Measurements from ENCODE around the gene CD300C. TPM values are rescaled to one million over a fixed set of nuclear protein-coding genes. Genes with fewer than 3 reads are reported as not detected.
"Not testable (repeated sequence)": the region's sequence is repeated elsewhere in the genome, so short reads cannot be mapped to it uniquely, and the experiment has no call there.

The CD300C gene
- total RNA-seq, 1 donor from 2014 or later: not detected

DNA sequence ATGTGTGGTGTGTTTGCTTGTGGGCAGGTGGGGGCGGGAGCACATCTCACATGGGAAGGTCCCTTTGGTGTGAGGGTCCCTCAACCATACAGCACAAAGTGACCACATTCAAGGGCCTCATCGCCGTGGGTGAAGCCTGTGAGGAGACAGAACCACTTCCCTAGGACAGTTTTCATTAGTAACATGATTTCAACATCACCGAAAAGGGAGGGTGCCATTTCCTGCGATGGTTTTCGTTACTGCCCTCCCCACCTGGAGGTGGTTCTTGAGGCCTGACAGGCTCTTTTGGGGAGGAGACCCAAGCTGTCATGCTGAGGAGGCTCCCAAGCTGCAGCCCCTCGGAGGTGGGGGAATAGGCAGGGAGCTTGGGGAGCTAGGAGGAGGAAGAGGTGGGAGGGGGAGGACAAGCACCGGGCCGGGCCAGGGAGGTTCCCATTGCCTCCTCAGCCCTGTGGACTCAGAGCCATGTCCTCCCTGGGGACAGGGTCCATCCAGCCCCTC, 24.2 kb downstream of the CD300C start:
- Mint-ChIP-seq H3K4me3 (ENCODE audit: unreplicated experiment) (no peak overlapping the region), H3K27ac (ENCODE audit: unreplicated experiment) (no peak overlapping the region), H3K27me3 (ENCODE audit: unreplicated experiment) (peaks cover 9% of the 10 kb centered on the region), H3K36me3 (ENCODE audit: unreplicated experiment) (peaks cover 23% of the 10 kb centered on the region), H3K9me3 (ENCODE audit: unreplicated experiment) (peaks cover 10% of the 10 kb centered on the region), H3K4me1 (ENCODE audit: low read depth, unreplicated experiment) (no peaks in the 10 kb centered on the region)
- DNase-seq: no peak
- TF ChIP-seq, protein P1, sequence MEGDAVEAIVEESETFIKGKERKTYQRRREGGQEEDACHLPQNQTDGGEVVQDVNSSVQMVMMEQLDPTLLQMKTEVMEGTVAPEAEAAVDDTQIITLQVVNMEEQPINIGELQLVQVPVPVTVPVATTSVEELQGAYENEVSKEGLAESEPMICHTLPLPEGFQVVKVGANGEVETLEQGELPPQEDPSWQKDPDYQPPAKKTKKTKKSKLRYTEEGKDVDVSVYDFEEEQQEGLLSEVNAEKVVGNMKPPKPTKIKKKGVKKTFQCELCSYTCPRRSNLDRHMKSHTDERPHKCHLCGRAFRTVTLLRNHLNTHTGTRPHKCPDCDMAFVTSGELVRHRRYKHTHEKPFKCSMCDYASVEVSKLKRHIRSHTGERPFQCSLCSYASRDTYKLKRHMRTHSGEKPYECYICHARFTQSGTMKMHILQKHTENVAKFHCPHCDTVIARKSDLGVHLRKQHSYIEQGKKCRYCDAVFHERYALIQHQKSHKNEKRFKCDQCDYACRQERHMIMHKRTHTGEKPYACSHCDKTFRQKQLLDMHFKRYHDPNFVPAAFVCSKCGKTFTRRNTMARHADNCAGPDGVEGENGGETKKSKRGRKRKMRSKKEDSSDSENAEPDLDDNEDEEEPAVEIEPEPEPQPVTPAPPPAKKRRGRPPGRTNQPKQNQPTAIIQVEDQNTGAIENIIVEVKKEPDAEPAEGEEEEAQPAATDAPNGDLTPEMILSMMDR (IDR thresholded peaks at IDR 0.05; ENCODE audit: partially characterized antibody, unreplicated experiment): no peak

DNA sequence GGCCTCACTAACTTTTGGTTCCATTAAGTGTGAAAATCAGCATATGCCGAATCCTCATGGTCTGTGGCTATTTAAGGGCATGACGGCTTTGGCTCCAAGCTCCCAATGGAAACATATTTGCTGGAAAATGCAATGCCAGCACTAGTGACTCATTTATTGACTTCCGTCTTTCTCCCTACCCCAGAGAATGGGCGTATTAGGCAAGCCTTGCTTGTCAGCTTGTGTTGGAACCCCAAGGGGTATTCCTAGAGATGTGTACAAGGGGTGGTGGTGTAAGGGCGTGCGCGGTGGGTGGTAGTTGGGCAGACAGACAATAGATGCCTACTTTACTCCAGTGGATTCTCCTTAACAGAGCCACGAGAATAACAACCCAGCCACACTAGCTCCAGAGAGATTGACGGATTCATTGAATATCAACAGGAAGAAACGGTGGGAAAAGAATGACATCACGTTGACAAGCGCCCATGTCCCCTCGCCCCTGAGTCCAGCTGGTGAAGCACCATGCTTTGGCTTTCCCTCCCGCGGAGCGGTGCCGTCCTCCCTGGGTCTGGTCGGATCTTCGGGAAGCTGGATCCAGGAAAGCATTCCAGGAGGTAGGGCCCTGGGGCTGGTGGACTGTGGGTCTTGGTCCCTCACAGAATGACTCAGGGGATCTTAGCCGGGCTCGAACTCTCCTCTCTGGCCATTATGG, 25.0 kb downstream of the CD300C start:
- TF ChIP-seq, protein P1 (IDR thresholded peaks at IDR 0.05; ENCODE audit: partially characterized antibody, unreplicated experiment): no peak
- H3K9me3 Mint-ChIP-seq (ENCODE audit: unreplicated experiment): peaks cover 10% of the 10 kb centered on the region
- H3K27me3 Mint-ChIP-seq (ENCODE audit: unreplicated experiment): peaks cover 9% of the 10 kb centered on the region
- H3K4me1 Mint-ChIP-seq (ENCODE audit: low read depth, unreplicated experiment): no peaks in the 10 kb centered on the region
- no peak overlapping the region for H3K4me3 Mint-ChIP-seq (ENCODE audit: unreplicated experiment)
- peaks cover 19% of the 10 kb centered on the region for H3K36me3 Mint-ChIP-seq (ENCODE audit: unreplicated experiment)
- H3K27ac Mint-ChIP-seq (ENCODE audit: unreplicated experiment): no peak overlapping the region
- DNase-seq: no peak

DNA sequence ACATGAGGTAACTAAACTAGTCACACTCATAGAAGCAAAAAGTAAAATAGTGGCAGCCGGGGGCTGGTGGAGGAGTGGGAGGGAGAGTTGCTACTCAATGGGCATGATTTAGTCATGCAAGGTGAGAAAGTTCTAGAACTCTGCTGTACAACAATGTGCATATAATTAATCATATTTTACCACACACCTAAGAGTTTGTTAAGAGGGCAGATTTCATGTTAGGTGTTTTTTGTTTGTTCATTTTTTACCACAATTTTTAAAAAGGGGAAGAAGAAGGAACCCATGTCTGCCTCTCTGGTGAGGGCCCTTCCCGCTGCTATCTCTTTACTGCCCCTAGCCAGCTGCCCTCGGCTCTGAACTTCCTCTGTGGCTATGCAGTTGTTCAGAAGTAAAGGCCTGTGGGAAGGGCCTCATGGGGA, 25.9 kb downstream of the CD300C start:
- TF ChIP-seq, protein P1 (IDR thresholded peaks at IDR 0.05; ENCODE audit: partially characterized antibody, unreplicated experiment): no peak
- no peak for DNase-seq
- H3K4me3 Mint-ChIP-seq (ENCODE audit: unreplicated experiment): no peak overlapping the region
- H3K4me1 Mint-ChIP-seq (ENCODE audit: low read depth, unreplicated experiment): no peaks in the 10 kb centered on the region
- H3K27me3 Mint-ChIP-seq (ENCODE audit: unreplicated experiment): peaks cover 4% of the 10 kb centered on the region
- H3K27ac Mint-ChIP-seq (ENCODE audit: unreplicated experiment): no peak overlapping the region
- H3K36me3 Mint-ChIP-seq (ENCODE audit: unreplicated experiment): peaks cover 15% of the 10 kb centered on the region
- H3K9me3 Mint-ChIP-seq (ENCODE audit: unreplicated experiment): peaks cover 6% of the 10 kb centered on the region

DNA sequence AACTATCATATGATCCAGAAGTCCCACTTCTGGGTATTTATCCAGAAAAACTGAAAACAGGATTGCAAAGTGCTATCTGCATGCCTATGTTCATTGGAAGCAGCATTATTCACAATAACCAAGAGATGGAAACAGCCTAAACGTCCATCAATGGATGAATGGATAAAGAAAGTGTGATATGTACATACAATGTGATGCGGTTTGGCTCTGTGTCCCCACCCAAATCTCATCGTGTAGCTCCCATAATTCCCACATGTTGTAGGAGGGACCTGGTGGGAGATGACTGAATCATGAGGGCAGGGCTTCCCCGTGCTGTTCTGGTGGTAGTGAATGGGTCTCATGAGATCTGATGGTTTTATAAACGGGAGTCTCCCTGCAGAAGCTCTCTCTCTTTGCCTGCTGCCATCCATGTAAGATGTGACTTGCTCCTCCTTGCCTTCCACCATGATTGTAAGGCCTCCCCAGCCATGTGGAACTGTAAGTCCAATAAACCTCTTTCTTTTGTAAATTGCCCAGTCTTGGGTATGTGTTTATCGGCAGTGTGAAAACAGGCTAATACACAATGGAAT, 27.4 kb downstream of the CD300C start:
- not testable (repeated sequence) for DNase-seq; H3K4me1 Mint-ChIP-seq (ENCODE audit: low read depth, unreplicated experiment); H3K27ac Mint-ChIP-seq (ENCODE audit: unreplicated experiment); H3K4me3 Mint-ChIP-seq (ENCODE audit: unreplicated experiment)
- peaks cover 27% of the 10 kb centered on the region for H3K36me3 Mint-ChIP-seq (ENCODE audit: unreplicated experiment)
- peaks cover 18% of the 10 kb centered on the region for H3K9me3 Mint-ChIP-seq (ENCODE audit: unreplicated experiment)
- peaks cover 13% of the 10 kb centered on the region for H3K27me3 Mint-ChIP-seq (ENCODE audit: unreplicated experiment)

DNA sequence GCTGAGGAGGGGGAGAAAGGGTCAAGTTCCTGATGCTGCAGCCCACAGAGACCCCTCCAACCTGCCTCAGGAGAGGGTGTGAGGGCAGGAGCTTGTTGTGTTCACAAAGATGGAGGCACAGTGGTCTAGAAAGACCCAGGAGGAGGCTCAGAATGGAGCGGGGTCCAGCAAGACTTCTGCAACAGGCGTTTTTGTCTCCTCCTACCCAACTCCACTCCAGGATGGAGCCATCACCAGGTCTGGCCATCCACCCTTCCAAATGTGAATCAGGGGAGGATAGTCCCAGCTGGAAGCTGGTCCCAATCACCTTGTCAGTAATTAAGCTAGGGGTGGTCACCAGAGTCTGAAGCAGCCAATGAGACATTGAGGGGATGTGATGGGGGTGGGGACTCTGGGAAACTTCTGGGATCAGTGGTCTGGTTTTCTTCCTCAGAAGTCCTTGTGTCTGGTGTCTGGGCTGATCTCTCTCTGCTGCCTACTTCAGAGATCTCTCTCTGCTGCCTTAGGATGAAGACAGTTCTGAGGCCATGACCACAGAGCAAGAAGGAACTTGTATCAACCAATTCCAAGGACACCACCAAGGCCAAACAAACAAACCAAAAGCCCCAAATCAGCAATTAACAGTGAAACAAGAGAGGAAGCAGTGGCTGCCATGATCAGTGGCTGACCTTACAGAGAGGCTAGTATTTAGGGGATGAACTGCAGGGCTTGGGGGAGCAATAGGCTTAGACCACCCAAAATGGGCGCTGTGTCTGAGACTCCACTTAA, 29.2 kb downstream of the CD300C start:
- H3K27me3 Mint-ChIP-seq (ENCODE audit: unreplicated experiment): peaks cover 12% of the 10 kb centered on the region
- H3K4me3 Mint-ChIP-seq (ENCODE audit: unreplicated experiment): no peak overlapping the region
- H3K9me3 Mint-ChIP-seq (ENCODE audit: unreplicated experiment): peaks cover 18% of the 10 kb centered on the region
- H3K27ac Mint-ChIP-seq (ENCODE audit: unreplicated experiment): no peak overlapping the region
- TF ChIP-seq, protein P1 (IDR thresholded peaks at IDR 0.05; ENCODE audit: partially characterized antibody, unreplicated experiment): no peak
- peaks cover 8% of the 10 kb centered on the region for H3K4me1 Mint-ChIP-seq (ENCODE audit: low read depth, unreplicated experiment)
- no peak for DNase-seq
- H3K36me3 Mint-ChIP-seq (ENCODE audit: unreplicated experiment): peaks cover 27% of the 10 kb centered on the region

Measured in glutamatergic neuron (in vitro differentiated cells).